H9 (cell line): ENCODE measurements around the gene HSPA4. TPM values are rescaled to one million over a fixed set of nuclear protein-coding genes. Genes with fewer than 3 reads are reported as not detected.
"Not testable (repeated sequence)": the region's sequence is repeated elsewhere in the genome, so short reads cannot be mapped to it uniquely, and the experiment has no call there.

Experiments
- DNase-seq: peaks from one replicate; pipeline ENCODE4 v3.0.0-alpha.2; 2017
- H2AFZ ChIP-seq: one replicate; pipeline ENCODE4 v1.6.1; 2013; ENCODE audit warnings: mild to moderate bottlenecking, low read length, control low read depth, moderate library complexity
- H2AK5ac ChIP-seq: 2 replicates; pipeline ENCODE4 v1.6.1; 2013; ENCODE audit warnings: low read length, control low read depth, mixed read lengths; ENCODE audit not compliant: insufficient read length
- H2BK120ac ChIP-seq: one replicate; pipeline ENCODE4 v1.6.1; 2013; ENCODE audit warnings: low read depth, mild to moderate bottlenecking, low read length, control low read depth, inconsistent platforms; ENCODE audit not compliant: poor library complexity, severe bottlenecking
- H2BK12ac ChIP-seq: 2 replicates; pipeline ENCODE4 v1.6.1; 2013; ENCODE audit warnings: low read length, control low read depth, mixed read lengths, low read depth; ENCODE audit not compliant: insufficient read length
- H2BK15ac ChIP-seq: 2 replicates; pipeline ENCODE4 v1.6.1; 2013; ENCODE audit warnings: low read depth, low read length, control low read depth
- H2BK20ac ChIP-seq: one replicate; pipeline ENCODE4 v1.6.1; 2013; ENCODE audit warnings: low read depth, mild to moderate bottlenecking, low read length, control low read depth, inconsistent platforms; ENCODE audit not compliant: poor library complexity, severe bottlenecking
- H2BK5ac ChIP-seq: 2 replicates; pipeline ENCODE4 v1.6.1; 2013; ENCODE audit warnings: low read length, control low read depth, mixed read lengths; ENCODE audit not compliant: insufficient read length
- H3K14ac ChIP-seq: 2 replicates; pipeline ENCODE4 v1.6.1; 2013; ENCODE audit warnings: low read length, control low read depth; ENCODE audit not compliant: insufficient read depth
- H3K18ac ChIP-seq: 2 replicates; pipeline ENCODE4 v1.6.1; 2013; ENCODE audit warnings: low read depth, mild to moderate bottlenecking, mixed read lengths, low read length, control low read depth; ENCODE audit not compliant: insufficient read length
- H3K23ac ChIP-seq: 2 replicates; pipeline ENCODE4 v1.6.1; 2013; ENCODE audit warnings: low read length, control low read depth, mixed read lengths, low read depth; ENCODE audit not compliant: insufficient read length
- H3K23me2 ChIP-seq: 2 replicates; pipeline ENCODE4 v1.6.1; 2013; ENCODE audit warnings: low read depth, mild to moderate bottlenecking, mixed read lengths, low read length, control low read depth; ENCODE audit not compliant: insufficient read length, poor library complexity, severe bottlenecking
- H3K27ac ChIP-seq: 2 replicates; pipeline ENCODE4 v1.5.1; 2013; ENCODE audit warnings: low read length, control low read depth, mixed read lengths, low read depth; ENCODE audit not compliant: insufficient read length
- H3K27me3 ChIP-seq: 2 replicates; pipeline ENCODE4 v1.6.1; 2013; ENCODE audit warnings: low read length, control low read depth, inconsistent platforms; ENCODE audit not compliant: insufficient read depth
- H3K4ac ChIP-seq: 2 replicates; pipeline ENCODE4 v1.6.1; 2013; ENCODE audit warnings: low read depth, mild to moderate bottlenecking, control low read depth, inconsistent platforms, low read length, moderate library complexity
- H3K4me1 ChIP-seq: 2 replicates; pipeline ENCODE4 v1.6.1; 2013; ENCODE audit warnings: low read length, control low read depth, inconsistent platforms; ENCODE audit not compliant: insufficient read depth
- H3K4me2 ChIP-seq: 2 replicates; pipeline ENCODE4 v1.6.1; 2013; ENCODE audit warnings: low read length, control low read depth, mixed read lengths; ENCODE audit not compliant: insufficient read length, insufficient read depth
- H3K56ac ChIP-seq: 2 replicates; pipeline ENCODE4 v1.6.1; 2013; ENCODE audit warnings: low read depth, mild to moderate bottlenecking, mixed read lengths, low read length, control low read depth; ENCODE audit not compliant: insufficient read length
- H3K79me1 ChIP-seq: 2 replicates; pipeline ENCODE4 v1.6.1; 2013; ENCODE audit warnings: low read depth, mild to moderate bottlenecking, moderate library complexity, low read length, control low read depth, inconsistent platforms; ENCODE audit not compliant: insufficient read depth, poor library complexity, severe bottlenecking
- H3K79me2 ChIP-seq: 2 replicates; pipeline ENCODE4 v1.6.1; 2013; ENCODE audit warnings: low read length, control low read depth, inconsistent platforms; ENCODE audit not compliant: insufficient read depth
- H3K9ac ChIP-seq: 2 replicates; pipeline ENCODE4 v1.6.1; 2013; ENCODE audit warnings: low read length, control low read depth, mixed read lengths; ENCODE audit not compliant: insufficient read length; ENCODE audit errors: extremely low read depth
- H3K9me3 ChIP-seq: one replicate; pipeline ENCODE4 v1.6.1; 2013; ENCODE audit warnings: low read depth, low read length, inconsistent platforms; ENCODE audit not compliant: control insufficient read depth
- H3T11ph ChIP-seq: one replicate; pipeline ENCODE4 v1.6.1; 2013; ENCODE audit warnings: mild to moderate bottlenecking, low read length, control low read depth, inconsistent platforms
- H4K20me1 ChIP-seq: one replicate; pipeline ENCODE4 v1.6.1; 2013; ENCODE audit not compliant: control insufficient read depth, insufficient read length, insufficient read depth
- H4K5ac ChIP-seq: 2 replicates; pipeline ENCODE4 v1.6.1; 2013; ENCODE audit warnings: low read depth, mild to moderate bottlenecking, mixed read lengths, low read length, control low read depth; ENCODE audit not compliant: insufficient read length
- H4K8ac ChIP-seq: replicated peaks from 2 replicates; pipeline ENCODE4 v1.6.1; 2013; ENCODE audit warnings: low read length, control low read depth, mixed read lengths, low read depth; ENCODE audit not compliant: insufficient read length
- H4K91ac ChIP-seq: 2 replicates; pipeline ENCODE4 v1.6.1; 2013; ENCODE audit warnings: low read depth, mild to moderate bottlenecking, moderate library complexity, mixed read lengths, low read length, control low read depth; ENCODE audit not compliant: insufficient read length
- H3K27ac Mint-ChIP-seq, 3 experiments: 2 replicates in 2 of 3; 3 replicates in 1 of 3; pipeline ENCODE4 v1.8.0; 2020 to 2021; ENCODE audit warnings: mixed read lengths in 3 of 3, mild to moderate bottlenecking in 1 of 3, moderate library complexity in 1 of 3
- H3K27me3 Mint-ChIP-seq: 2 replicates; pipeline ENCODE4 v1.8.0; 2021; ENCODE audit warnings: low read depth, mild to moderate bottlenecking, moderate library complexity, mixed read lengths
- H3K36me3 Mint-ChIP-seq, 3 experiments: 2 replicates in 2 of 3; 3 replicates in 1 of 3; pipeline ENCODE4 v1.8.0; 2020 to 2021; ENCODE audit warnings: low read depth in 3 of 3, mixed read lengths in 3 of 3; ENCODE audit not compliant: insufficient read depth in 1 of 3
- H3K4me1 Mint-ChIP-seq, 2 experiments: 2 replicates each; pipeline ENCODE4 v1.8.0; 2020; ENCODE audit warnings: mixed read lengths in 2 of 2
- H3K4me3 Mint-ChIP-seq, 2 experiments: 2 replicates in 1 of 2; 3 replicates in 1 of 2; pipeline ENCODE4 v1.8.0; 2020 to 2021; ENCODE audit warnings: mild to moderate bottlenecking in 2 of 2, mixed read lengths in 2 of 2, moderate library complexity in 1 of 2
- H3K9me3 Mint-ChIP-seq, 2 experiments: 2 replicates in 1 of 2; 3 replicates in 1 of 2; pipeline ENCODE4 v1.8.0; 2020; ENCODE audit warnings: mild to moderate bottlenecking in 2 of 2, mixed read lengths in 2 of 2, moderate library complexity in 1 of 2
- CTCF ChIP-seq: fragments of 200-600 bp; sonication (generic); conservative IDR thresholded peaks from 3 replicates; pipeline ENCODE4 v1.8.0; 2021; ENCODE audit warnings: antibody characterized with exemption, mild to moderate bottlenecking
- WGBS: extraction: QIAGEN DNeasy Blood & Tissue Kit; methylation state at CpG from one replicate; pipeline ENCODE4 v1.1.7; 2013; ENCODE audit warnings: missing lambda C conversion rate, low lambda C conversion rate, mixed read lengths; ENCODE audit not compliant: insufficient read length; ENCODE audit errors: extremely low coverage; 5-methylcytosine and 5-hydroxymethylcytosine counted together
- total RNA-seq: library from RNA; stranded (reverse); gene quantifications from 2 replicates; pipeline ENCODE4 v1.2.1, GENCODE V29; 2021

HSPA4 gene
- total RNA-seq, 1 experiment from 2014 or later = 293 TPM

DNA sequence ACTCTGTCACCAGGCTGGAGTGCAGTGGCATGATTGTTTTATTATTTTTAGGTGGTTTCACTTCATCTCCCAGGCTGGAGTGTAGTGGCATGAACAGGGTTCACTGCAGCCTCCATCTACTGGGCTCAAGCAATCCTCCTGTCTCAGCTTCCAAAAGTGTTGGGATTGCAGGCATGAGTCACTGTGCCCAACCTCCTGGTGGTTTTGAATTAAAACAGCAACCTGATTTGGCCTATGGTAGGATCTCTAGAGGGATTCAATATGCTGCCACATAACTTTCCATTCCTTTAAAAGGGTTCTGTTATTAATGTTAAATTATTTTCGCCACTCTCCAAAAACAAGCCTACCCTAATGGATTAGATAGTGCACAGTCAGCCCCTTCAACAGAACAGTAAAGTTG, 9.9 kb upstream of the HSPA4 start:
- Mint-ChIP-seq H3K27ac (no peak overlapping the region), H3K36me3 (no peaks in the 10 kb centered on the region; a peak in 1 of 7 replicates), H3K9me3 (peaks cover 0 to 2% of the 10 kb centered on the region in 2 experiments; a peak in 1 of 5 replicates), H3K4me3 (no peak overlapping the region), H3K4me1 (peaks cover 6 to 9% of the 10 kb centered on the region in 2 experiments), H3K27me3 (no peaks in the 10 kb centered on the region)
- H3K79me1 ChIP-seq = no peaks in the 10 kb centered on the region
- peak; percentile 40 for DNase-seq
- H4K20me1 ChIP-seq = no peaks in the 10 kb centered on the region
- H4K91ac ChIP-seq = no peak overlapping the region
- no peaks in the 10 kb centered on the region for H3K27me3 ChIP-seq
- no peak overlapping the region for H3T11ph ChIP-seq
- H3K14ac ChIP-seq = no peak overlapping the region
- H3K23ac ChIP-seq = no peak overlapping the region
- no peak overlapping the region for H2BK12ac ChIP-seq
- H3K9me3 ChIP-seq = no peaks in the 10 kb centered on the region
- no peak overlapping the region for H4K8ac ChIP-seq
- H3K4me2 ChIP-seq = no peak overlapping the region
- no peak overlapping the region for H2AFZ ChIP-seq
- no peak overlapping the region for H2BK20ac ChIP-seq
- TF ChIP-seq CTCF = peak; percentile 18; the same call in 1 of the 3 replicates
- H3K56ac ChIP-seq = no peak overlapping the region
- no peak overlapping the region for H3K9ac ChIP-seq
- no peak overlapping the region for H2BK15ac ChIP-seq
- no peaks in the 10 kb centered on the region for H3K79me2 ChIP-seq
- H3K4ac ChIP-seq = no peak overlapping the region
- no peak overlapping the region for H2BK120ac ChIP-seq
- H3K18ac ChIP-seq = no peak overlapping the region
- no peak overlapping the region for H2AK5ac ChIP-seq
- H3K23me2 ChIP-seq = no peaks in the 10 kb centered on the region
- no peak overlapping the region for H4K5ac ChIP-seq
- H2BK5ac ChIP-seq = no peak overlapping the region
- no CpG with 5 or more reads among the region's 1 CpG for WGBS
- H3K27ac ChIP-seq = no peak overlapping the region
- no peaks in the 10 kb centered on the region for H3K4me1 ChIP-seq

- not testable (repeated sequence) for H3K79me1 ChIP-seq, H3K14ac ChIP-seq, H3K56ac ChIP-seq, H2BK5ac ChIP-seq, H3K36me3 Mint-ChIP-seq, H4K8ac ChIP-seq, DNase-seq, H3K4me2 ChIP-seq, H3K4me3 Mint-ChIP-seq, H2BK20ac ChIP-seq, H3K27me3 Mint-ChIP-seq, H2AFZ ChIP-seq, H3K18ac ChIP-seq, H2AK5ac ChIP-seq, H4K91ac ChIP-seq, H3T11ph ChIP-seq, H4K5ac ChIP-seq, H2BK120ac ChIP-seq, H3K9me3 ChIP-seq, H3K27ac ChIP-seq, H3K23me2 ChIP-seq, H3K79me2 ChIP-seq, H3K4me1 ChIP-seq, H2BK12ac ChIP-seq, H3K9me3 Mint-ChIP-seq, H3K27ac Mint-ChIP-seq, H3K23ac ChIP-seq, H3K27me3 ChIP-seq, H3K4ac ChIP-seq, H2BK15ac ChIP-seq, H4K20me1 ChIP-seq, H3K9ac ChIP-seq
- no CpG with 5 or more reads among the region's 8 CpGs for WGBS
- peaks cover 18 to 22% of the 10 kb centered on the region in 2 experiments for H3K4me1 Mint-ChIP-seq
Measured at GRCh38 chr5:133046560-133046959, 5.3 kb upstream of the HSPA4 start.
